Measurements from ENCODE around the gene SLC25A12.

The SLC25A12 gene

GRCh38 chr2:171889808-171890207 is 4.2 kb downstream of the SLC25A12 start:
- H3K4me1 ChIP-seq (ENCODE audit: control insufficient read depth in 2 of 2, insufficient read depth in 2 of 2, low read length in 2 of 2) = peaks cover 9% of the 10 kb centered on the region in 2 donors
- no peaks in the 10 kb centered on the region for H3K9me3 ChIP-seq (ENCODE audit: control insufficient read depth in 2 of 2, low read length in 2 of 2)
- no peak overlapping the region for H3K27ac ChIP-seq (ENCODE audit: low read depth in 2 of 2, low read length in 2 of 2)
- peaks cover 0 to 4% of the 10 kb centered on the region in 2 donors for H3K36me3 ChIP-seq (ENCODE audit: control insufficient read depth in 2 of 2, insufficient read depth in 2 of 2, low read length in 2 of 2)
- H3K27me3 ChIP-seq (ENCODE audit: control insufficient read depth in 2 of 2, insufficient read depth in 2 of 2, low read length in 2 of 2) = no peaks in the 10 kb centered on the region
- no peak overlapping the region for H3K9ac ChIP-seq (ENCODE audit: low read depth in 1 of 2, low read length in 2 of 2)
- H3K4me3 ChIP-seq (ENCODE audit: low read length in 2 of 2) = no peak overlapping the region

- Histone ChIP-seq H3K4me3 (ENCODE audit: low read length in 2 of 2) (no peak overlapping the region), H3K9me3 (ENCODE audit: control insufficient read depth in 2 of 2, low read length in 2 of 2) (no peaks in the 10 kb centered on the region), H3K9ac (ENCODE audit: low read depth in 1 of 2, low read length in 2 of 2) (no peak overlapping the region)
Observed at GRCh38 chr2:171889333-171889732, 4.7 kb downstream of the SLC25A12 start.

GRCh38 chr2:171883275-171883893 is 10.7 kb downstream of the SLC25A12 start:
- H3K9me3 ChIP-seq (ENCODE audit: control insufficient read depth in 2 of 2, low read length in 2 of 2) = no peaks in the 10 kb centered on the region
- H3K4me1 ChIP-seq (ENCODE audit: control insufficient read depth in 2 of 2, insufficient read depth in 2 of 2, low read length in 2 of 2) = no peaks in the 10 kb centered on the region
- H3K9ac ChIP-seq (ENCODE audit: low read depth in 1 of 2, low read length in 2 of 2) = no peak overlapping the region
- H3K36me3 ChIP-seq (ENCODE audit: control insufficient read depth in 2 of 2, insufficient read depth in 2 of 2, low read length in 2 of 2) = no peaks in the 10 kb centered on the region
- no peaks in the 10 kb centered on the region for H3K27me3 ChIP-seq (ENCODE audit: control insufficient read depth in 2 of 2, insufficient read depth in 2 of 2, low read length in 2 of 2)
- no peak overlapping the region for H3K27ac ChIP-seq (ENCODE audit: low read depth in 2 of 2, low read length in 2 of 2)
- no peak overlapping the region for H3K4me3 ChIP-seq (ENCODE audit: low read length in 2 of 2)

More at GRCh38 chr2:171889333-171889732, 4.7 kb downstream of the SLC25A12 start:
- Histone ChIP-seq H3K27me3 (ENCODE audit: control insufficient read depth in 2 of 2, insufficient read depth in 2 of 2, low read length in 2 of 2) (no peaks in the 10 kb centered on the region), H3K36me3 (ENCODE audit: control insufficient read depth in 2 of 2, insufficient read depth in 2 of 2, low read length in 2 of 2) (peaks cover 0 to 4% of the 10 kb centered on the region in 2 donors), H3K27ac (ENCODE audit: low read depth in 2 of 2, low read length in 2 of 2) (no peak overlapping the region), H3K4me1 (ENCODE audit: control insufficient read depth in 2 of 2, insufficient read depth in 2 of 2, low read length in 2 of 2) (peaks cover 5 to 9% of the 10 kb centered on the region in 2 donors)

- H3K27me3 ChIP-seq (ENCODE audit: control insufficient read depth in 2 of 2, insufficient read depth in 2 of 2, low read length in 2 of 2) = no peaks in the 10 kb centered on the region
- H3K27ac ChIP-seq (ENCODE audit: low read depth in 2 of 2, low read length in 2 of 2) = no peak overlapping the region
- H3K4me1 ChIP-seq (ENCODE audit: control insufficient read depth in 2 of 2, insufficient read depth in 2 of 2, low read length in 2 of 2) = no peaks in the 10 kb centered on the region
- H3K9me3 ChIP-seq (ENCODE audit: control insufficient read depth in 2 of 2, low read length in 2 of 2) = no peaks in the 10 kb centered on the region
- H3K4me3 ChIP-seq (ENCODE audit: low read length in 2 of 2) = no peak overlapping the region
- H3K36me3 ChIP-seq (ENCODE audit: control insufficient read depth in 2 of 2, insufficient read depth in 2 of 2, low read length in 2 of 2) = no peaks in the 10 kb centered on the region
- no peak overlapping the region for H3K9ac ChIP-seq (ENCODE audit: low read depth in 1 of 2, low read length in 2 of 2)
Observed at GRCh38 chr2:171882089-171882769, 11.8 kb downstream of the SLC25A12 start.

- no peak overlapping the region for H3K9ac ChIP-seq (ENCODE audit: low read depth in 1 of 2, low read length in 2 of 2)
- H3K4me3 ChIP-seq (ENCODE audit: low read length in 2 of 2) = no peak overlapping the region
- no peaks in the 10 kb centered on the region for H3K4me1 ChIP-seq (ENCODE audit: control insufficient read depth in 2 of 2, insufficient read depth in 2 of 2, low read length in 2 of 2)
- H3K9me3 ChIP-seq (ENCODE audit: control insufficient read depth in 2 of 2, low read length in 2 of 2) = no peaks in the 10 kb centered on the region
- H3K36me3 ChIP-seq (ENCODE audit: control insufficient read depth in 2 of 2, insufficient read depth in 2 of 2, low read length in 2 of 2) = no peaks in the 10 kb centered on the region
- no peaks in the 10 kb centered on the region for H3K27me3 ChIP-seq (ENCODE audit: control insufficient read depth in 2 of 2, insufficient read depth in 2 of 2, low read length in 2 of 2)
- no peak overlapping the region for H3K27ac ChIP-seq (ENCODE audit: low read depth in 2 of 2, low read length in 2 of 2)
Observed at GRCh38 chr2:171880774-171881173, 13.3 kb downstream of the SLC25A12 start.

- Histone ChIP-seq H3K36me3 (ENCODE audit: control insufficient read depth in 2 of 2, insufficient read depth in 2 of 2, low read length in 2 of 2) (peaks cover 4% of the 10 kb centered on the region in 2 donors), H3K4me3 (ENCODE audit: low read length in 2 of 2) (no peak overlapping the region), H3K27me3 (ENCODE audit: control insufficient read depth in 2 of 2, insufficient read depth in 2 of 2, low read length in 2 of 2) (no peaks in the 10 kb centered on the region), H3K9me3 (ENCODE audit: control insufficient read depth in 2 of 2, low read length in 2 of 2) (no peaks in the 10 kb centered on the region), H3K9ac (ENCODE audit: low read depth in 1 of 2, low read length in 2 of 2) (no peak overlapping the region), H3K4me1 (ENCODE audit: control insufficient read depth in 2 of 2, insufficient read depth in 2 of 2, low read length in 2 of 2) (no peaks in the 10 kb centered on the region), H3K27ac (ENCODE audit: low read depth in 2 of 2, low read length in 2 of 2) (no peak overlapping the region)
Observed at GRCh38 chr2:171879865-171880264, 14.2 kb downstream of the SLC25A12 start.

- H3K27ac ChIP-seq (ENCODE audit: low read depth in 2 of 2, low read length in 2 of 2) = no peak overlapping the region
- H3K36me3 ChIP-seq (ENCODE audit: control insufficient read depth in 2 of 2, insufficient read depth in 2 of 2, low read length in 2 of 2) = peaks cover 4% of the 10 kb centered on the region in 2 donors
- H3K4me3 ChIP-seq (ENCODE audit: low read length in 2 of 2) = no peak overlapping the region
- H3K9ac ChIP-seq (ENCODE audit: low read depth in 1 of 2, low read length in 2 of 2) = no peak overlapping the region
- H3K27me3 ChIP-seq (ENCODE audit: control insufficient read depth in 2 of 2, insufficient read depth in 2 of 2, low read length in 2 of 2) = no peaks in the 10 kb centered on the region
- H3K4me1 ChIP-seq (ENCODE audit: control insufficient read depth in 2 of 2, insufficient read depth in 2 of 2, low read length in 2 of 2) = no peaks in the 10 kb centered on the region
- no peaks in the 10 kb centered on the region for H3K9me3 ChIP-seq (ENCODE audit: control insufficient read depth in 2 of 2, low read length in 2 of 2)
Observed at GRCh38 chr2:171878481-171878993, 15.5 kb downstream of the SLC25A12 start.

GRCh38 chr2:171874963-171875362 is 19.1 kb downstream of the SLC25A12 start:
- H3K27ac ChIP-seq (ENCODE audit: low read depth in 2 of 2, low read length in 2 of 2) = no peak overlapping the region

GRCh38 chr2:171874517-171874916 is 19.5 kb downstream of the SLC25A12 start:
- Histone ChIP-seq H3K4me1 (ENCODE audit: control insufficient read depth in 2 of 2, insufficient read depth in 2 of 2, low read length in 2 of 2) (no peaks in the 10 kb centered on the region), H3K4me3 (ENCODE audit: low read length in 2 of 2) (no peak overlapping the region), H3K27me3 (ENCODE audit: control insufficient read depth in 2 of 2, insufficient read depth in 2 of 2, low read length in 2 of 2) (no peaks in the 10 kb centered on the region), H3K36me3 (ENCODE audit: control insufficient read depth in 2 of 2, insufficient read depth in 2 of 2, low read length in 2 of 2) (peaks cover 4% of the 10 kb centered on the region in 2 donors), H3K9me3 (ENCODE audit: control insufficient read depth in 2 of 2, low read length in 2 of 2) (no peaks in the 10 kb centered on the region), H3K27ac (ENCODE audit: low read depth in 2 of 2, low read length in 2 of 2) (no peak overlapping the region), H3K9ac (ENCODE audit: low read depth in 1 of 2, low read length in 2 of 2) (no peak overlapping the region)

More at GRCh38 chr2:171874963-171875362, 19.1 kb downstream of the SLC25A12 start:
- no peaks in the 10 kb centered on the region for H3K4me1 ChIP-seq (ENCODE audit: control insufficient read depth in 2 of 2, insufficient read depth in 2 of 2, low read length in 2 of 2)
- peaks cover 4% of the 10 kb centered on the region in 2 donors for H3K36me3 ChIP-seq (ENCODE audit: control insufficient read depth in 2 of 2, insufficient read depth in 2 of 2, low read length in 2 of 2)
- H3K27me3 ChIP-seq (ENCODE audit: control insufficient read depth in 2 of 2, insufficient read depth in 2 of 2, low read length in 2 of 2) = no peaks in the 10 kb centered on the region
- H3K4me3 ChIP-seq (ENCODE audit: low read length in 2 of 2) = no peak overlapping the region
- H3K9ac ChIP-seq (ENCODE audit: low read depth in 1 of 2, low read length in 2 of 2) = no peak overlapping the region
- no peaks in the 10 kb centered on the region for H3K9me3 ChIP-seq (ENCODE audit: control insufficient read depth in 2 of 2, low read length in 2 of 2)

GRCh38 chr2:171864357-171864985 is 29.6 kb downstream of the SLC25A12 start:
- Histone ChIP-seq H3K27me3 (ENCODE audit: control insufficient read depth in 2 of 2, insufficient read depth in 2 of 2, low read length in 2 of 2) (no peaks in the 10 kb centered on the region), H3K36me3 (ENCODE audit: control insufficient read depth in 2 of 2, insufficient read depth in 2 of 2, low read length in 2 of 2) (peaks cover 4% of the 10 kb centered on the region in 2 donors), H3K9me3 (ENCODE audit: control insufficient read depth in 2 of 2, low read length in 2 of 2) (no peaks in the 10 kb centered on the region), H3K9ac (ENCODE audit: low read depth in 1 of 2, low read length in 2 of 2) (no peak overlapping the region), H3K27ac (ENCODE audit: low read depth in 2 of 2, low read length in 2 of 2) (no peak overlapping the region), H3K4me1 (ENCODE audit: control insufficient read depth in 2 of 2, insufficient read depth in 2 of 2, low read length in 2 of 2) (no peaks in the 10 kb centered on the region), H3K4me3 (ENCODE audit: low read length in 2 of 2) (no peak overlapping the region)
